HepG2 (cell line): ENCODE measurements around the gene FGFR4. TPM values are rescaled to one million over a fixed set of nuclear protein-coding genes. Genes with fewer than 3 reads are reported as not detected.

Experiments used
- CHD2 ChIP-seq: IDR thresholded peaks from 2 replicates; pipeline ENCODE4 v1.6.1; 2011; ENCODE audit warnings: low read depth, low read length, improper control_type of control experiment
- DPF2 ChIP-seq: sonication (generic); formaldehyde crosslinking; IDR thresholded peaks from 2 replicates; pipeline ENCODE4 v1.4.0; 2020; ENCODE audit warnings: mild to moderate bottlenecking, low read depth, missing genetic modification reagents, borderline replicate concordance
- FOXO1 ChIP-seq: sonication (generic); formaldehyde crosslinking; IDR thresholded peaks from 2 replicates; pipeline ENCODE4 v1.4.0; 2020; ENCODE audit warnings: missing genetic modification reagents
- GATAD2A ChIP-seq: IDR thresholded peaks from 2 replicates; pipeline ENCODE4 v1.6.1; 2016
- MIER2 ChIP-seq: IDR thresholded peaks from 2 replicates; pipeline ENCODE4 v1.6.1; 2016; ENCODE audit warnings: missing biosample characterization, missing genetic modification reagents
- NONO ChIP-seq, 2 experiments: fragments of 450-650 bp in 1 of 2; sonication (generic) in 1 of 2; formaldehyde crosslinking in 1 of 2; IDR thresholded peaks in 1 of 2; conservative IDR thresholded peaks in 1 of 2; 2 replicates each; pipeline versions ENCODE4 v1.6.1 to v1.8.0; 2017 to 2022; ENCODE audit warnings: mild to moderate bottlenecking in 1 of 2, missing genetic modification reagents in 1 of 2, moderate library complexity in 1 of 2
- PPARG ChIP-seq: conservative IDR thresholded peaks from 2 replicates; pipeline ENCODE4 v1.6.1; 2016; ENCODE audit warnings: missing biosample characterization, missing genetic modification reagents
- SAP130 ChIP-seq: IDR thresholded peaks from 2 replicates; pipeline ENCODE4 v1.6.1; 2016; ENCODE audit warnings: low read depth
- SMC3 ChIP-seq: IDR thresholded peaks from 2 replicates; pipeline ENCODE4 v1.6.1; 2011; ENCODE audit warnings: low read length, improper control_type of control experiment
- STAG1 ChIP-seq: sonication (generic); formaldehyde crosslinking; IDR thresholded peaks from 2 replicates; pipeline ENCODE4 v1.4.0; 2020; ENCODE audit warnings: missing genetic modification reagents
- U2AF1 ChIP-seq: fragments of 200-400 bp; formaldehyde crosslinking; optimal IDR thresholded peaks from 2 replicates; pipeline ENCODE3; 2017; ENCODE audit warnings: mild to moderate bottlenecking, low read depth, low read length
- ZFY ChIP-seq: sonication (generic); formaldehyde crosslinking; IDR thresholded peaks from 2 replicates; pipeline ENCODE4 v1.4.0; 2020; ENCODE audit warnings: missing genetic modification reagents
- ZNF496 ChIP-seq: sonication (generic); formaldehyde crosslinking; IDR thresholded peaks from 2 replicates; pipeline ENCODE4 v1.8.1; 2023; ENCODE audit warnings: mild to moderate bottlenecking, moderate library complexity, missing genetic modification reagents; ENCODE audit not compliant: insufficient replicate concordance
- ZNF614 ChIP-seq: IDR thresholded peaks from 2 replicates; pipeline ENCODE4 v1.6.1; 2018; ENCODE audit warnings: missing biosample characterization, missing genetic modification reagents, inconsistent platforms, borderline replicate concordance
- ZNF773 ChIP-seq: sonication (generic); formaldehyde crosslinking; IDR thresholded peaks from 2 replicates; pipeline ENCODE4 v1.4.0; 2020; ENCODE audit warnings: missing genetic modification reagents, borderline replicate concordance
- polyA plus RNA-seq, 8 experiments: library from polyadenylated mRNA; depleted of rRNA in 3 of 8; stranded (reverse) in 7 of 8; unstranded in 1 of 8; fragments of >200 nt; fragmentation: Illumina TruSeq in 4 of 8; extraction: Trizol in 4 of 8; gene quantifications; 2 replicates each; pipeline versions ENCODE4 v1.2.1 to v1.2.3, GENCODE V29; 2011 to 2016; ENCODE audit warnings: low read depth in 4 of 8, missing spikeins in 1 of 8, mixed read lengths in 1 of 8; ENCODE audit not compliant: insufficient read depth in 1 of 8
- total RNA-seq, 5 experiments: library from RNA; depleted of rRNA; stranded (reverse); fragments of >200 nt; fragmentation: Illumina TruSeq; extraction: Trizol; gene quantifications; 2 replicates each; pipeline ENCODE4 v1.2.3, GENCODE V29; 2016; ENCODE audit warnings: low read depth in 1 of 5
- TF ChIP-seq, protein P1 (sequence below): sonication (generic); formaldehyde crosslinking; IDR thresholded peaks from 2 replicates; pipeline ENCODE4 v1.4.0; 2020; ENCODE audit warnings: missing genetic modification reagents
- TF ChIP-seq, protein P2 (sequence below): IDR thresholded peaks from 2 replicates; pipeline ENCODE4 v1.4.0; 2020; ENCODE audit warnings: mild to moderate bottlenecking, missing genetic modification reagents
- TF ChIP-seq, protein P3 (sequence below): sonication (generic); formaldehyde crosslinking; IDR thresholded peaks from 2 replicates; pipeline ENCODE4 v1.5.1; 2020; ENCODE audit warnings: missing genetic modification reagents, mild to moderate bottlenecking, borderline replicate concordance

FGFR4 gene
- total and polyA plus RNA-seq, 2 of the 13 experiments (the other 11 are each of a cell fraction or from before 2014, with no cell fraction given) = 129 to 219 TPM

DNA sequence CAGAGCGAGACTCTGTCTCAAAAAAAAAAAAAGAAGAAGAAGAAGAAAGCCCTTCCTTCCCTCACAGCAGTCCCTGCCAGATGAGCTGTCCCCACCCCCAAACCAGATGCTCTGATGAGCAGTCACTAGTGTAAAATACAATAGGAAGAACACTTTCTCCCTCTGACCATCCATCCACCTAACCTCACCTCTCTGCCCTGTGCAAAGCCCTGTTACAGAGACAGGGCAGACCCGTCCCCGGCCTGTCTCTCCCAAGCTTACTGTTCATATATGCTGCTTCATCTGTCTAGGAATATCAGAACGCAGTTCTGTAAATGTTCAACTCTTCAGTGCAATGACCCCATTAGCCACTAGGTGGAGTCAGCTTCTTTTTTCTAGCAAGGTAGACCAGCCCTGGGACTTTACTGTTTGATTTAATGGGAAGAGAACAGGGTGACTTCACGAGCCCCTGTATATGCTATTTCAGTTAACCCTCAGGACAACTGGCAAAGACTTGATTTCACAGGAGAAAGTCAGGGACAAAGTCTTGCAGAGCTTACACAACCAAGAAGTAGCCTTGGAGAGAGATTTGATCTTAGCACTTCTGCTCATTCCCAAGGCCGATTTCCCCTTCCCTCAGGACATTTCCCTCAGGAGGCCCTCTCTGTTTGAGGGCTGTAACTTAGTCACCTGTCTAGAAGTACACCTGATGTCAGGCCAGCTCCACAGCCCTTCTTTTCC lies 14.9 kb upstream of the FGFR4 start (continued):
- TF ChIP-seq, protein P1, sequence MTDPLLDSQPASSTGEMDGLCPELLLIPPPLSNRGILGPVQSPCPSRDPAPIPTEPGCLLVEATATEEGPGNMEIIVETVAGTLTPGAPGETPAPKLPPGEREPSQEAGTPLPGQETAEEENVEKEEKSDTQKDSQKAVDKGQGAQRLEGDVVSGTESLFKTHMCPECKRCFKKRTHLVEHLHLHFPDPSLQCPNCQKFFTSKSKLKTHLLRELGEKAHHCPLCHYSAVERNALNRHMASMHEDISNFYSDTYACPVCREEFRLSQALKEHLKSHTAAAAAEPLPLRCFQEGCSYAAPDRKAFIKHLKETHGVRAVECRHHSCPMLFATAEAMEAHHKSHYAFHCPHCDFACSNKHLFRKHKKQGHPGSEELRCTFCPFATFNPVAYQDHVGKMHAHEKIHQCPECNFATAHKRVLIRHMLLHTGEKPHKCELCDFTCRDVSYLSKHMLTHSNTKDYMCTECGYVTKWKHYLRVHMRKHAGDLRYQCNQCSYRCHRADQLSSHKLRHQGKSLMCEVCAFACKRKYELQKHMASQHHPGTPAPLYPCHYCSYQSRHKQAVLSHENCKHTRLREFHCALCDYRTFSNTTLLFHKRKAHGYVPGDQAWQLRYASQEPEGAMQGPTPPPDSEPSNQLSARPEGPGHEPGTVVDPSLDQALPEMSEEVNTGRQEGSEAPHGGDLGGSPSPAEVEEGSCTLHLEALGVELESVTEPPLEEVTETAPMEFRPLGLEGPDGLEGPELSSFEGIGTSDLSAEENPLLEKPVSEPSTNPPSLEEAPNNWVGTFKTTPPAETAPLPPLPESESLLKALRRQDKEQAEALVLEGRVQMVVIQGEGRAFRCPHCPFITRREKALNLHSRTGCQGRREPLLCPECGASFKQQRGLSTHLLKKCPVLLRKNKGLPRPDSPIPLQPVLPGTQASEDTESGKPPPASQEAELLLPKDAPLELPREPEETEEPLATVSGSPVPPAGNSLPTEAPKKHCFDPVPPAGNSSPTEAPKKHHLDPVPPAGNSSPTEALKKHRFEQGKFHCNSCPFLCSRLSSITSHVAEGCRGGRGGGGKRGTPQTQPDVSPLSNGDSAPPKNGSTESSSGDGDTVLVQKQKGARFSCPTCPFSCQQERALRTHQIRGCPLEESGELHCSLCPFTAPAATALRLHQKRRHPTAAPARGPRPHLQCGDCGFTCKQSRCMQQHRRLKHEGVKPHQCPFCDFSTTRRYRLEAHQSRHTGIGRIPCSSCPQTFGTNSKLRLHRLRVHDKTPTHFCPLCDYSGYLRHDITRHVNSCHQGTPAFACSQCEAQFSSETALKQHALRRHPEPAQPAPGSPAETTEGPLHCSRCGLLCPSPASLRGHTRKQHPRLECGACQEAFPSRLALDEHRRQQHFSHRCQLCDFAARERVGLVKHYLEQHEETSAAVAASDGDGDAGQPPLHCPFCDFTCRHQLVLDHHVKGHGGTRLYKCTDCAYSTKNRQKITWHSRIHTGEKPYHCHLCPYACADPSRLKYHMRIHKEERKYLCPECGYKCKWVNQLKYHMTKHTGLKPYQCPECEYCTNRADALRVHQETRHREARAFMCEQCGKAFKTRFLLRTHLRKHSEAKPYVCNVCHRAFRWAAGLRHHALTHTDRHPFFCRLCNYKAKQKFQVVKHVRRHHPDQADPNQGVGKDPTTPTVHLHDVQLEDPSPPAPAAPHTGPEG = no peak
- no peak for TF ChIP-seq DPF2 (CRISPR knock-in tag)
- no peak for TF ChIP-seq NONO (IDR thresholded peaks at IDR 0.05)
- no peak for TF ChIP-seq NONO (CRISPR knock-in tag; conservative IDR thresholded peaks at IDR 0.05)
- no peak for TF ChIP-seq CHD2
- TF ChIP-seq GATAD2A = 0 out of 2 replicates have a peak, but pooled peaks have one; percentile 20
- TF ChIP-seq MIER2 (CRISPR knock-in tag) = no peak
- TF ChIP-seq SMC3 = peak; percentile 91
- no peak for TF ChIP-seq ZNF773 (CRISPR knock-in tag)
- TF ChIP-seq ZFY (CRISPR knock-in tag) = 0 out of 2 replicates have a peak, but pooled peaks have one; percentile 19
- TF ChIP-seq PPARG (CRISPR knock-in tag) = 0 out of 2 replicates have a peak, but pooled peaks have one; percentile 8
- TF ChIP-seq ZNF496 (CRISPR knock-in tag) = no peak
- no peak for TF ChIP-seq FOXO1
- peak; percentile 25; the same call in 1 of the 2 replicates for TF ChIP-seq SAP130 (CRISPR knock-in tag)
- 0 out of 2 replicates have a peak, but pooled peaks have one; percentile 53 for TF ChIP-seq ZNF614
- no peak for TF ChIP-seq U2AF1
- peak; percentile 87 for TF ChIP-seq STAG1 (CRISPR knock-in tag)
- TF ChIP-seq, protein P2, sequence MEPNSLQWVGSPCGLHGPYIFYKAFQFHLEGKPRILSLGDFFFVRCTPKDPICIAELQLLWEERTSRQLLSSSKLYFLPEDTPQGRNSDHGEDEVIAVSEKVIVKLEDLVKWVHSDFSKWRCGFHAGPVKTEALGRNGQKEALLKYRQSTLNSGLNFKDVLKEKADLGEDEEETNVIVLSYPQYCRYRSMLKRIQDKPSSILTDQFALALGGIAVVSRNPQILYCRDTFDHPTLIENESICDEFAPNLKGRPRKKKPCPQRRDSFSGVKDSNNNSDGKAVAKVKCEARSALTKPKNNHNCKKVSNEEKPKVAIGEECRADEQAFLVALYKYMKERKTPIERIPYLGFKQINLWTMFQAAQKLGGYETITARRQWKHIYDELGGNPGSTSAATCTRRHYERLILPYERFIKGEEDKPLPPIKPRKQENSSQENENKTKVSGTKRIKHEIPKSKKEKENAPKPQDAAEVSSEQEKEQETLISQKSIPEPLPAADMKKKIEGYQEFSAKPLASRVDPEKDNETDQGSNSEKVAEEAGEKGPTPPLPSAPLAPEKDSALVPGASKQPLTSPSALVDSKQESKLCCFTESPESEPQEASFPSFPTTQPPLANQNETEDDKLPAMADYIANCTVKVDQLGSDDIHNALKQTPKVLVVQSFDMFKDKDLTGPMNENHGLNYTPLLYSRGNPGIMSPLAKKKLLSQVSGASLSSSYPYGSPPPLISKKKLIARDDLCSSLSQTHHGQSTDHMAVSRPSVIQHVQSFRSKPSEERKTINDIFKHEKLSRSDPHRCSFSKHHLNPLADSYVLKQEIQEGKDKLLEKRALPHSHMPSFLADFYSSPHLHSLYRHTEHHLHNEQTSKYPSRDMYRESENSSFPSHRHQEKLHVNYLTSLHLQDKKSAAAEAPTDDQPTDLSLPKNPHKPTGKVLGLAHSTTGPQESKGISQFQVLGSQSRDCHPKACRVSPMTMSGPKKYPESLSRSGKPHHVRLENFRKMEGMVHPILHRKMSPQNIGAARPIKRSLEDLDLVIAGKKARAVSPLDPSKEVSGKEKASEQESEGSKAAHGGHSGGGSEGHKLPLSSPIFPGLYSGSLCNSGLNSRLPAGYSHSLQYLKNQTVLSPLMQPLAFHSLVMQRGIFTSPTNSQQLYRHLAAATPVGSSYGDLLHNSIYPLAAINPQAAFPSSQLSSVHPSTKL = 0 out of 2 replicates have a peak, but pooled peaks have one; percentile 8
- TF ChIP-seq, protein P3, sequence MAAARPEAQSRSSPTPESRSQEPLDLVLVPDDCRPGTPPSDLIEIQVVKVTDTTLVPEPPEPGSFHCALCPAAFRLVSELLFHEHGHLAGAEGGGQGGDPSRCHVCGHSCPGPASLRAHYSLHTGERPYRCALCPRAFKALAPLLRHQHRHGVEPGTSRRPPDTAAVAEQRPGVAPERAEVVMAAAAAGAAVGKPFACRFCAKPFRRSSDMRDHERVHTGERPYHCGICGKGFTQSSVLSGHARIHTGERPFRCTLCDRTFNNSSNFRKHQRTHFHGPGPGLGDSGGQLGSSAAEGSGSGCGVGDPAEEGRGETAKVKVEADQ (CRISPR knock-in tag) = 0 out of 2 replicates have a peak, but pooled peaks have one; percentile 22
